Endodermal cell (in vitro differentiated cells): Measurements from ENCODE around the gene SYT8. TPM values are rescaled to one million over a fixed set of nuclear protein-coding genes. Genes with fewer than 3 reads are reported as not detected.

Experiments
- DNase-seq: peaks from one replicate; pipeline ENCODE4 v3.0.0-alpha.2; 2017
- H3K27ac ChIP-seq: 2 replicates; pipeline ENCODE4 v1.5.1; 2013; ENCODE audit warnings: mild to moderate bottlenecking, low read depth, low read length, moderate library complexity
- H3K27me3 ChIP-seq: 2 replicates; pipeline ENCODE4 v1.6.1; 2013; ENCODE audit warnings: mild to moderate bottlenecking, low read length, moderate library complexity; ENCODE audit not compliant: insufficient read depth, control insufficient read depth, poor library complexity, severe bottlenecking
- H3K36me3 ChIP-seq: 2 replicates; pipeline ENCODE4 v1.7.0; 2013; ENCODE audit warnings: mild to moderate bottlenecking, low read length, moderate library complexity; ENCODE audit not compliant: control insufficient read depth, insufficient read depth
- H3K4me1 ChIP-seq: one replicate; pipeline ENCODE4 v1.7.0; 2013; ENCODE audit warnings: low read length; ENCODE audit not compliant: control insufficient read depth, insufficient read depth
- H3K4me3 ChIP-seq: 2 replicates; pipeline ENCODE4 v1.5.1; 2013; ENCODE audit warnings: mild to moderate bottlenecking, low read length, moderate library complexity
- H3K9ac ChIP-seq: 2 replicates; pipeline ENCODE4 v1.6.1; 2013; ENCODE audit warnings: mild to moderate bottlenecking, low read length, moderate library complexity; ENCODE audit not compliant: poor library complexity, severe bottlenecking; ENCODE audit errors: extremely low read depth
- H3K9me3 ChIP-seq: 2 replicates; pipeline ENCODE4 v1.6.1; 2013; ENCODE audit warnings: mild to moderate bottlenecking, low read length, moderate library complexity; ENCODE audit not compliant: control insufficient read depth
- H3K27ac Mint-ChIP-seq: 2 replicates; pipeline ENCODE4 v1.8.0; 2020; ENCODE audit warnings: mixed read lengths
- H3K27me3 Mint-ChIP-seq: 2 replicates; pipeline ENCODE4 v1.8.0; 2021; ENCODE audit warnings: mild to moderate bottlenecking, mixed read lengths; ENCODE audit not compliant: insufficient read depth
- H3K36me3 Mint-ChIP-seq: 2 replicates; pipeline ENCODE4 v1.8.0; 2020; ENCODE audit warnings: low read depth, mixed read lengths
- H3K4me1 Mint-ChIP-seq: 2 replicates; pipeline ENCODE4 v1.8.0; 2020; ENCODE audit warnings: mixed read lengths
- H3K4me3 Mint-ChIP-seq: 2 replicates; pipeline ENCODE4 v1.8.0; 2020; ENCODE audit warnings: mild to moderate bottlenecking, moderate library complexity, mixed read lengths
- H3K9me3 Mint-ChIP-seq: 2 replicates; pipeline ENCODE4 v1.8.0; 2020; ENCODE audit warnings: mild to moderate bottlenecking, mixed read lengths
- WGBS, 2 experiments: methylation state at CpG; one replicate each; pipeline versions ENCODE4 v1.1.5 to v1.1.7; 2013; ENCODE audit warnings: missing lambda C conversion rate in 2 of 2, mixed read lengths in 1 of 2; ENCODE audit not compliant: insufficient coverage in 1 of 2, insufficient read length in 1 of 2; 5-methylcytosine and 5-hydroxymethylcytosine counted together
- total RNA-seq, 2 donors: library from RNA; stranded (reverse); fragmentation: NEBNext Ultra II Directional in 1 of 2; extraction: Animal tissue kit (Norgen Biotek cat#: 25700) in 1 of 2; gene quantifications; 2 replicates in 1 of 2; 3 replicates in 1 of 2; pipeline ENCODE4 v1.2.1, GENCODE V29; 2021
- TF ChIP-seq, protein P1 (sequence below): fragments of 200-600 bp; sonication (generic); conservative IDR thresholded peaks from 2 replicates; pipeline ENCODE4 v1.5.0; 2021; ENCODE audit warnings: antibody characterized with exemption, mild to moderate bottlenecking

Gene SYT8
- total RNA-seq, 2 donors from 2014 or later = not detected

DNA sequence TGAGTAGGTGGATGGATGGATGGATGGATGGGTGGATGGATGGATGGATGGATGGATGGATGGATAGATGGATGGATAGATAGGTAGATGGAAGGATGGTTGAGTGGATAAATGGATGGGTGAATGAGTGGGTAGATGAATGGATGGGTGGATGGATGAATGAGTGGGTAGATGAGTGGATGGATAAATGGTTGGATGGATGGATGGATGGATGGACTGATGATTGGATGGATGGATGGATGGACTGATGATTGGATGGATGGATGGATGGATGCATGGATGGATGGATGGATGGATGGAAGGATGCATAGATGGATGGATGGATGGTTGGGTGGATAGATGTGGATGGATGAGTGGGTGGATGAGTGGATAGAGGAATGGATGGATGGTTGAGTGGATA is 13.2 kb upstream of the SYT8 start:
- Mint-ChIP-seq H3K4me3 (no peak overlapping the region), H3K4me1 (no peaks in the 10 kb centered on the region), H3K27me3 (peaks cover 22% of the 10 kb centered on the region), H3K27ac (no peak overlapping the region), H3K9me3 (peaks cover 8% of the 10 kb centered on the region), H3K36me3 (no peaks in the 10 kb centered on the region)
- Histone ChIP-seq H3K27ac (no peak overlapping the region), H3K4me3 (no peak overlapping the region), H3K36me3 (no peaks in the 10 kb centered on the region), H3K9me3 (peaks cover 7% of the 10 kb centered on the region), H3K27me3 (no peaks in the 10 kb centered on the region), H3K9ac (no peak overlapping the region), H3K4me1 (no peaks in the 10 kb centered on the region)
- DNase-seq = no peak
- TF ChIP-seq, protein P1, sequence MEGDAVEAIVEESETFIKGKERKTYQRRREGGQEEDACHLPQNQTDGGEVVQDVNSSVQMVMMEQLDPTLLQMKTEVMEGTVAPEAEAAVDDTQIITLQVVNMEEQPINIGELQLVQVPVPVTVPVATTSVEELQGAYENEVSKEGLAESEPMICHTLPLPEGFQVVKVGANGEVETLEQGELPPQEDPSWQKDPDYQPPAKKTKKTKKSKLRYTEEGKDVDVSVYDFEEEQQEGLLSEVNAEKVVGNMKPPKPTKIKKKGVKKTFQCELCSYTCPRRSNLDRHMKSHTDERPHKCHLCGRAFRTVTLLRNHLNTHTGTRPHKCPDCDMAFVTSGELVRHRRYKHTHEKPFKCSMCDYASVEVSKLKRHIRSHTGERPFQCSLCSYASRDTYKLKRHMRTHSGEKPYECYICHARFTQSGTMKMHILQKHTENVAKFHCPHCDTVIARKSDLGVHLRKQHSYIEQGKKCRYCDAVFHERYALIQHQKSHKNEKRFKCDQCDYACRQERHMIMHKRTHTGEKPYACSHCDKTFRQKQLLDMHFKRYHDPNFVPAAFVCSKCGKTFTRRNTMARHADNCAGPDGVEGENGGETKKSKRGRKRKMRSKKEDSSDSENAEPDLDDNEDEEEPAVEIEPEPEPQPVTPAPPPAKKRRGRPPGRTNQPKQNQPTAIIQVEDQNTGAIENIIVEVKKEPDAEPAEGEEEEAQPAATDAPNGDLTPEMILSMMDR = no peak

DNA sequence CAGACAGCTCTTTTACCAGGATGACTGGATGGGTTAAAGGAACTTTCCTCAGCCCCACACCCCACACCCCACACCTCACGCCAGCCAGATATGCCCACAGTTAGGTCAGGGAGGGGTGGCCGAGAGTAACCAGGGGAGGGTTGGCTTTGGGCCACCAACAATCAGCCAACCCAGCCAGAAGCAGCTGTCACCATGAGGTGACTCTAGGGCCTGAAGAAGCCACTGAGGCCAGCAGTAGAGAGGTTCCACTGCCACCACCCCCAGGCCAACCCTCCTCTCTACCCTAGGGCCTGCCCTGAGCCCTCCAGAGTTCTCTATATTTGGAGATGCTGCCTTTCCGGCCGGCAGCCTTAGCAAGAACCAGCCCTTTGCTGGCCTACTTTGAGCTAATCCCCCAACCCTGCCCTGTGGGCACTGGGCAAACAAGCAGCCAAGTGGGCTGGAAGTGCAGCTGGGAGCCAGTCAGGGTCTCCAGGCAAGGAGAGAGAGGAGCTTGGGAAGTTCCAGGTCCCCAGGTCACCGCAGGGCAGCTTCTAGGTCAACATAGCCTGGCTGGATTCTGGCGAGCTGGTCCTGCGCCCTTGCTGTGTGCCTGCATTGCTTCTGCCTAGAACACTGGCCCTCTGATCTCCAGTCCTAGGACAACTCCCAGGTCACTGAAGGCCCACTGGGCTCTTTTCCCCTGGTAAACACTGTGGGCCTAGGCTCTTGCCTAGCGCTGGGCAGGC is 12.0 kb upstream of the SYT8 start:
- Mint-ChIP-seq H3K4me3 (no peak overlapping the region), H3K27ac (no peak overlapping the region), H3K9me3 (peaks cover 8% of the 10 kb centered on the region), H3K27me3 (peaks cover 20% of the 10 kb centered on the region), H3K4me1 (no peaks in the 10 kb centered on the region), H3K36me3 (no peaks in the 10 kb centered on the region)
- H3K4me1 ChIP-seq = no peaks in the 10 kb centered on the region
- WGBS, 2 experiments = 83 to 100% methylated on average over 1 to 8 of the region's 8 CpGs
- H3K4me3 ChIP-seq = no peak overlapping the region
- no peak overlapping the region for H3K9ac ChIP-seq
- H3K36me3 ChIP-seq = no peaks in the 10 kb centered on the region
- no peaks in the 10 kb centered on the region for H3K27me3 ChIP-seq
- no peak for DNase-seq
- H3K9me3 ChIP-seq = peaks cover 7% of the 10 kb centered on the region
- TF ChIP-seq, protein P1 = no peak
- no peak overlapping the region for H3K27ac ChIP-seq

DNA sequence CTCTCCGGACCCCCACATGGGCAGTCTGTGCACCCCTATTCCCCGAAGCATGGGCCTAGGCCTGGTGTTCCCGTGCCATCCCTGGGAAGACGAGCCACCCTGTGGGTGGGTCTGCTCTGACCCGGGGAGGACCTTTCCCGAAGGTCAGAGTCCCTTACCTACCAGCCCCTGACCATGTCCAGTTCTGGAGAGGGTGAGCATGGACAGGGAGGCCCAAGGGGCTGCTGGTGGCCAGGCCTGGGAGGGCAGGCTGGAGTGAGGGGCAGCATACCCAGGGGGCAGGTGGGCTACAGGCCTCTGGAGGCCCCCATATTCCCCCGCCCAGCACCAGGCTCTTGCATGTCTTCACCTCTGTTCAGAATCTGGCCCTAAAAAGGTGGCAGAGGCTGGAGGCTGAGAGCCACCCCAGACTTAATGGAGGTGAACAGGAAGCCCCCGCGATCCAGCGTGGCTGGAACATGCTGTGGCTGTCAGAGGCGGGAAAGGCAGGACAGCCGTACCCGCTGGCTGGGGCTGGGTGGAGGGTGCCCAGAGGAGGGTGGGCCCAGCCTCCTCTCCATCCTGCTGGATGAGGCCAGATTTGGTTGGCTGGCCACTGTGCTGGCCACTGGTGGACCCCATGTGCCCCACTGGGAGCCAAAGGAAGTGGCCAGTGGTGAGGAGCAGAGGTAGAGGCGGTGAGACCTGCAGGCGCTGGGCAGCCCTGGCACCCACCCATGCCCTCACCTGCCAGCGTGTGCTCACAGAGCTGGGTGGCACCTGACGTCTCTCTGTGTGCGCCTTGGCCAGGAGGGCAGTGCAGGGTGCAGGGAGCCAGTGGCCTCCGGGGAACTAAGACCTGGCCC is 11.2 kb upstream of the SYT8 start:
- H3K27ac Mint-ChIP-seq = no peak overlapping the region
- no peak overlapping the region for H3K27ac ChIP-seq
- H3K4me1 ChIP-seq = no peaks in the 10 kb centered on the region
- TF ChIP-seq, protein P1 = no peak
- H3K9ac ChIP-seq = no peak overlapping the region
- DNase-seq = no peak
- peaks cover 6% of the 10 kb centered on the region for H3K9me3 Mint-ChIP-seq
- H3K27me3 ChIP-seq = peaks cover 7% of the 10 kb centered on the region
- no peaks in the 10 kb centered on the region for H3K36me3 ChIP-seq
- peaks cover 6% of the 10 kb centered on the region for H3K9me3 ChIP-seq
- H3K4me3 ChIP-seq = no peak overlapping the region
- H3K27me3 Mint-ChIP-seq = peaks cover 21% of the 10 kb centered on the region
- no peaks in the 10 kb centered on the region for H3K4me1 Mint-ChIP-seq
- no peaks in the 10 kb centered on the region for H3K36me3 Mint-ChIP-seq
- H3K4me3 Mint-ChIP-seq = no peak overlapping the region
- WGBS, 2 experiments = 90 to 98% methylated on average over 11 to 18 of the region's 19 CpGs
